Measurements from ENCODE around the gene KCTD3. TPM values are rescaled to one million over a fixed set of nuclear protein-coding genes. Genes with fewer than 3 reads are reported as not detected.
A peak's percentile ranks its signal among the peaks of the same experiment; 100 is the strongest.

KCTD3 gene
- total RNA-seq, 1 donor from 2014 or later = 4.7 TPM

DNA sequence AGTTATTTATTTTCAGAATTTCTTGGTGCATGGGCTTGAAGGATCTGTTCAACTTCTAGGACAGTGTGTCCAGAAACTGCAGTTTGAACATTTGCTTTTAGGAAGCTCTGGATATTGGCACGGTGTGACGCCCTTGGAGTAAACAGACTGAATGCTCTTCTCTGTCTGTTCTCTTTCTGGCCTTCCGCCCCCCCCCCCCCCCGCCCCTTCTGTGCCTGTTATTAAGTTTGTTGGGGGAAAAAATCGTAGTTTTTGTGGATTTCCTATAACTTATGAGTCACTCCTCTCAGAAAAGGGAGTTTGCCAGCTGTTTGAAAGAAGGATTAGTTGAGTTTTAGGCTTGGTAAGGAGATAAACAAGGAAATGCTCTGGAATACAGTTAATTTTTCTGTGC lies 1.2 kb downstream of the KCTD3 start:
- no peak for DNase-seq (ENCODE audit: low spot score)
- H3K9me3 Mint-ChIP-seq = no peaks in the 10 kb centered on the region
- no peaks in the 10 kb centered on the region for H3K36me3 Mint-ChIP-seq (ENCODE audit: low read depth)
- intact Hi-C loops (cut with micrococcal nuclease) = no loop called here
- H3K4me1 Mint-ChIP-seq (ENCODE audit: low read depth) = peaks cover 34% of the 10 kb centered on the region
- H3K4me3 Mint-ChIP-seq = peak overlapping the region; percentile 92
- H3K27ac Mint-ChIP-seq = peak overlapping the region; percentile 74
- H3K27me3 Mint-ChIP-seq (ENCODE audit: insufficient read depth) = peaks cover 11% of the 10 kb centered on the region

DNA sequence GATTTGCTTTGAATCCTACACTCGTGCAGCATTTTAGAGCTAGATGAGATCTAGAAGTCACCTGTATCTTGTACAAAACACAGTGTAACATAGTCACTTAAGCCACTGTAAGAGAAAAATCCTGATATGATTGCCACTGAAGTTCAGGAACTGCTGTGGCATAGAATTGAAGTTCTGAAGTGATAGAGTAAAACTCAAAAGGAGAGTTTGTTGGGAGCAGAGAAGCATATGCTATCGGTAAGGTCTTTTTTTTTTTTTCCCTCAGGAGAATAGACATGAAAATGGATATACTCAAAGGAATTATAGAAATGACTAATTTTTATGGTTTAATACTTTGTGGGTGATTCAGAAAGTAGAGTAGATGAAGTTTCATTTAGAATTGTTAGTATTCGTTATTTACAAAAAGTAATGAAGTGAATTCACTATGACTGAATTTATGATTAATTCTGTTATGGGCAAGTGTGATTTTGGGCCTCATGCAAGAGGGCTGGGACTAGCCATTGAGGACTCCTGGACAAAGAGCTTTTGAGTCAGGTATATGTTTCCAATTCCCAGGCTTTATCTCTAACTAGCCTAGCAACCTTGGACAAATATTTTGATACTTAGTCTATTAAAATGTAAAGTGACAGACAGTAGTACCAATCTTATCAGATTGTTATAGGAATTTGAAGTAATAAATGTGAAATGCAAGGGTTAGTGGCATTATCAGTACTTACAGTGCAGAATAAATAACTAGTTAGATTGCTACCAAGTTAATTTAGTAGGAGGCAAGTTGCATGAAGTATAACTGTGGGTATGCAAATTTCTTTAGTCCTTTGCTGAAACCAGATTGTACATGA lies 3.1 kb downstream of the KCTD3 start:
- no peak overlapping the region for H3K27ac Mint-ChIP-seq
- intact Hi-C loops (cut with micrococcal nuclease) = no loop called here
- no peaks in the 10 kb centered on the region for H3K36me3 Mint-ChIP-seq (ENCODE audit: low read depth)
- no peak overlapping the region for H3K4me3 Mint-ChIP-seq
- H3K9me3 Mint-ChIP-seq = no peaks in the 10 kb centered on the region
- H3K27me3 Mint-ChIP-seq (ENCODE audit: insufficient read depth) = peaks cover 9% of the 10 kb centered on the region
- DNase-seq (ENCODE audit: low spot score) = no peak
- H3K4me1 Mint-ChIP-seq (ENCODE audit: low read depth) = peaks cover 34% of the 10 kb centered on the region

DNA sequence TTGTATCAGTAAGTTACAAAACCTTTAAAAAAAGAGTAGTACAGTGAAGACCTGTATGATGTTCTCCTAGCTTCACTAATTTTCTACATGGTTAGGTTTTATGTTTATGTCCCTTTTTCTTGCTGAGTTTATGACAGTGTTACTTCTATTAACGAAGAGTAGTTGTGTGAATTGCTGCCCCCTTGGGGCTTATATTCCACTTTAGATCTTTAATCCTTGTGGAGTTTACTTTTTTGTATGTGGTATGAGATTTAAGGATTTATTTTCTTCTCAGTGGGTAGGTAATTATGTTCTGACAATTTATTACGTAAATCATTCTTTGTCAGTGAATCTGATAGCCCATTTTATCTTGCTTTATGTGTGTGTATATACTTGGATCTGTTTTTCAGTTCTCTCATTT lies 14.8 kb downstream of the KCTD3 start:
- Mint-ChIP-seq H3K27me3 (ENCODE audit: insufficient read depth) (no peaks in the 10 kb centered on the region), H3K36me3 (ENCODE audit: low read depth) (peaks cover 6% of the 10 kb centered on the region), H3K4me3 (no peak overlapping the region), H3K27ac (no peak overlapping the region), H3K9me3 (no peaks in the 10 kb centered on the region), H3K4me1 (ENCODE audit: low read depth) (no peaks in the 10 kb centered on the region)
- intact Hi-C loops (cut with micrococcal nuclease) = no loop called here
- no peak for DNase-seq (ENCODE audit: low spot score)

DNA sequence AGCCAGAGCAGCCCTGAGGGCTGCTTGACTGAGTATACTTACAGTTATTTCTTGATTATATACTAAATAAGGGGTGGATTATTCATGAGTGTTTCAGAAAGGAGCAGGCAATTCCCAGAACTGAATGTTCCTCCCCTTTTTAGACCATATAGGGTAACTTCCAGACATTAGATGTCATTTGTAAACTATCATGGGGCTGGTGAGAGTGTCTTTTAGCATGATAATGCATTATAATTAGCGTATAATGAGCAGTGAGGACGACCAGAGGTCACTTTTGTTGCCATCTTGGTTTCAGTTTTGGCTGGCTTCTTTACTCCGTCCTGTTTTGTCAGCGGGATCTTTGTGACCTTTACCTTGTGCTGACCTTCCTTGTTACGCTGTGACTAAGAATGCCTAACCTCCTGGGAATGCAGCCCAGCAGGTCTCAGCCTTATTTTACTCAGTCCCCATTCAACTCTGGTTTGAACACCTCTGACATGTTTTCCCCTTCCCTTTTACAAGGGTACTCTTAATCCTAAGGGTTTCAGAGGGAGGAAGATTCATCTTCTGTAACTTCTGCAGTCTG lies 16.2 kb downstream of the KCTD3 start:
- no peaks in the 10 kb centered on the region for H3K4me1 Mint-ChIP-seq (ENCODE audit: low read depth)
- H3K27me3 Mint-ChIP-seq (ENCODE audit: insufficient read depth) = no peaks in the 10 kb centered on the region
- intact Hi-C loops (cut with micrococcal nuclease) = no loop called here
- DNase-seq (ENCODE audit: low spot score) = no peak
- peaks cover 6% of the 10 kb centered on the region for H3K36me3 Mint-ChIP-seq (ENCODE audit: low read depth)
- H3K4me3 Mint-ChIP-seq = no peak overlapping the region
- H3K27ac Mint-ChIP-seq = no peak overlapping the region
- no peaks in the 10 kb centered on the region for H3K9me3 Mint-ChIP-seq

DNA sequence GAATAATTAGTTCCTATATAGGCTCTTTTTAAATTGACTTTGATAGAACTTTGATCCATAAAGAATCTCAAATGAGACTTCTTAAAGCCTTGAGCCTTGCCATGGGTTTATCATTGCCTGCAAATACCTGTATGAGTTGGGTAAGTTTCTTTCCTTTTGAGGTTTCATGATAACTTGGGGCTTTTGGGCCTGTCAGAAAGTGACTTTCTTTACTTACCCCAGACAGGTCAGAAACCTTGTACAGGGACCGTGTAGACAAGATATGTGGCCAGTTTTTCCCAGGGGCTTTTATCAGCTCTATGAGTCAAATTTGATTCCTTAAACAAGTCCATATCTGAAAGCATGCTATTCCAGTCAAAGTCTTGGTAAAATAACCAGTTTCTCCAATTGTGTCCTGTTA lies 17.3 kb downstream of the KCTD3 start:
- Mint-ChIP-seq H3K36me3 (ENCODE audit: low read depth) (peaks cover 3% of the 10 kb centered on the region), H3K27me3 (ENCODE audit: insufficient read depth) (no peaks in the 10 kb centered on the region), H3K4me3 (no peak overlapping the region), H3K4me1 (ENCODE audit: low read depth) (no peaks in the 10 kb centered on the region), H3K27ac (no peak overlapping the region), H3K9me3 (no peaks in the 10 kb centered on the region)
- DNase-seq (ENCODE audit: low spot score) = no peak
- intact Hi-C loops (cut with micrococcal nuclease) = no loop called here

DNA sequence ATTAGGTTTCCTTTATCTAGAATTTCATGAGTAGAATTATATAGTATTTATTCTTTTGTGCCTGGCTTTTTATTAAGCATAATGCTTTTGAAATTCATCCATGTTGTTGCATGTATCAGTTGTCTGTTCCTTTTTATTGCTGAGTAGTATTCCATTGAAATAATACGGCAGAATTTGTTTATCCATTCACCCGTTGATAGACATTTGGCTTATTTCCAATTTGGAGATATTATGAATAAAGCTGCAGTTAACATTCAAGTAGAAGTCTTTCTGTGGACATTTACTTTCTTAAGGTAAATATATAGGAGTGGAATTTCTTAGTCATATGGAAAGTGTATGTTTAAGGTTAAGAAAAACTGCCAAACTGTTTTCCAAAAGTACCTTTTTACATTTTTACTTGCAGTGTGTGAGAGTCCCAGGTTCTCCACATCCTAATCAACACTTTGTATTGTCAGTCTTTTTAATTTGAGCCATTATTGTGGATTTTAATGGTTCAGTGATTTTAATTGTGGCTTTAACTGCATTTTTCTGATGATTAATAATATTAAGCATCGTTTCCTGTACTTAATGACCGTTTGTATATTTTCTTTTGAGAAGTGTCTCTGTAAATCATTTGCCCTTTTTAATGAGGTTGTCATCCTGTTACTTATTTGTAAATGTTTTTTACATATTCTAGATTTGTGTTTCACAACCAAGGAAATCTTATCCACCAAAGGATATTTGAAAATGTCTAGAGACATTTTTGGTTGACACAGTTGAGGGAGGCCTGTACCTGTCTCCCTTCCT lies 22.7 kb downstream of the KCTD3 start:
- H3K27me3 Mint-ChIP-seq (ENCODE audit: insufficient read depth) = no peaks in the 10 kb centered on the region
- no peak overlapping the region for H3K27ac Mint-ChIP-seq
- H3K9me3 Mint-ChIP-seq = no peaks in the 10 kb centered on the region
- peaks cover 11% of the 10 kb centered on the region for H3K4me1 Mint-ChIP-seq (ENCODE audit: low read depth)
- DNase-seq (ENCODE audit: low spot score) = no peak
- H3K36me3 Mint-ChIP-seq (ENCODE audit: low read depth) = peaks cover 3% of the 10 kb centered on the region
- intact Hi-C loops (cut with micrococcal nuclease) = no loop called here
- H3K4me3 Mint-ChIP-seq = no peak overlapping the region

DNA sequence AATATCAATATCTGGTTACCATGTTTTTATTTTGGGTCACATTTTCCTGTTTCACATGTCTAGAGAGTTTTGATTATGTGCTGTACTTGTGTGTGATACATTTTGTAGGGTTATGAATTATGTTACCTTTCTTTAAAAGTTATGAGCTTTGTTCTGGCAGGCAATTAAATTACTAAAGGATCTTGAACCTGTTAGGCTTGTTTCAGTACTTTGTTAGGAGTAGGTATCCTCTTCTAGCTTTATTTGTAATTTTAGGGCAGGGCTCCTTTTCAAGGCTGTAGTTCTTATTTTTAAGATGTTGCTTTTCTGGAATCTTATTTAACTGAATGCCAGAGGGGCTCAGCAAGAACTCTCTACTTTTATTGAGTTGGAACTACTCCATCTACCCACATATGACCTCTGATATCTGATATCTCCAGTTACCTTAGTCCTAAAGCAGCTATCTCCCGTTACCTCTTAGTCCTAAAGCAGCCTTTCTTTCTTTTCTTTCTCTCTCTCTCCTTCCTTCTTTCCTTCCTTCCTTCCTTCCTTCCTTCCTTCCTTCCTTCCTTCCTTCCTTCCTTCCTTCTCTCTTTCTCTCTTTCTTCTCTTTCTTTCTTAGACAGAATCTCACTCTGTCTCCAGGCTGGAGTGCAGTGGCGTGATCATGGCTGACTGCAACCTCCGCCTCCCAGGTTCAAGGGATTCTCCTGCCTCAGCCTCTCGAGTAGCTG lies 23.8 kb downstream of the KCTD3 start:
- H3K36me3 Mint-ChIP-seq (ENCODE audit: low read depth) = peaks cover 3% of the 10 kb centered on the region
- DNase-seq (ENCODE audit: low spot score) = no peak
- H3K27ac Mint-ChIP-seq = no peak overlapping the region
- intact Hi-C loops (cut with micrococcal nuclease) = no loop called here
- H3K4me1 Mint-ChIP-seq (ENCODE audit: low read depth) = peaks cover 11% of the 10 kb centered on the region
- H3K9me3 Mint-ChIP-seq = no peaks in the 10 kb centered on the region
- no peaks in the 10 kb centered on the region for H3K27me3 Mint-ChIP-seq (ENCODE audit: insufficient read depth)
- no peak overlapping the region for H3K4me3 Mint-ChIP-seq

DNA sequence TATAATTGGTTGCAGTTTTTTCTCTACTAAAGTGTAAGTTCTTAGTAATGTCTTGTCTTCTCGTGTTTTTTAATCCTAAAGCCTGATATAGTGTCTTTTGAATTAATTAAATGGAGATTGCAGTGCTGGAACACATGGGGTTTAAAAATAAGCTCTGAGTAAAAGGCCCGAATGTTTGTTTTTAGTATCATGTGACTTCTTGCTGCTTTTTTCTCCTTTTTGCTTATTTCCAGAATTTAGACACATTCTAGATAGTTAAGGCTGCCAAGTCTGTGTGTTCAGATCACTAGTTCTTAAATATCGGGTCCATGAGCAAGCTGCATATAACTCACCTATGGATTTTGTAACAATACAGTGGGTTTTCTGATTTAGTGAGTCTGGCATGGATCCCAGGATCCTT lies 27.5 kb downstream of the KCTD3 start:
- no peak for DNase-seq (ENCODE audit: low spot score)
- Mint-ChIP-seq H3K9me3 (no peaks in the 10 kb centered on the region), H3K36me3 (ENCODE audit: low read depth) (no peaks in the 10 kb centered on the region), H3K27ac (no peak overlapping the region), H3K27me3 (ENCODE audit: insufficient read depth) (no peaks in the 10 kb centered on the region), H3K4me1 (ENCODE audit: low read depth) (peaks cover 11% of the 10 kb centered on the region), H3K4me3 (no peak overlapping the region)
- intact Hi-C loops (cut with micrococcal nuclease) = no loop called here

DNA sequence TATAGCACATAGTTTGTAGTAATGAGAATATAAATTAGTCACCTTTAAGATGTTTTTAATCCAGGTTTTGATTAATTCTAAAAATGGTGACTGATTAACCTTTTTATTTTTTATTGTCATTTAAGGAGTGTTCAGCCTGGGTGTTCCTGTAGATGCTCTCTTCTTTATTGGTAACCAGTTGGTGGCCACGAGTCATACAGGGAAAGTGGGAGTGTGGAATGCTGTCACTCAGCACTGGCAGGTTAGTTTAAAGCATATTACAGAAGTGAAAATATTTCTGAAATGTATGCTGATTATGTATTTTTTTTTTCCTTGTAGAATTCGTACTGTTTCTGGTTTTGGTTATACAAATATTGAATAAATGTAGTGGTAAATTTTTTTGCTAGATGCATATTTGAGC lies 28.1 kb downstream of the KCTD3 start:
- no peak overlapping the region for H3K4me3 Mint-ChIP-seq
- no peaks in the 10 kb centered on the region for H3K36me3 Mint-ChIP-seq (ENCODE audit: low read depth)
- no peak for DNase-seq (ENCODE audit: low spot score)
- H3K9me3 Mint-ChIP-seq = no peaks in the 10 kb centered on the region
- peaks cover 11% of the 10 kb centered on the region for H3K4me1 Mint-ChIP-seq (ENCODE audit: low read depth)
- H3K27me3 Mint-ChIP-seq (ENCODE audit: insufficient read depth) = no peaks in the 10 kb centered on the region
- H3K27ac Mint-ChIP-seq = no peak overlapping the region
- intact Hi-C loops (cut with micrococcal nuclease) = no loop called here

DNA sequence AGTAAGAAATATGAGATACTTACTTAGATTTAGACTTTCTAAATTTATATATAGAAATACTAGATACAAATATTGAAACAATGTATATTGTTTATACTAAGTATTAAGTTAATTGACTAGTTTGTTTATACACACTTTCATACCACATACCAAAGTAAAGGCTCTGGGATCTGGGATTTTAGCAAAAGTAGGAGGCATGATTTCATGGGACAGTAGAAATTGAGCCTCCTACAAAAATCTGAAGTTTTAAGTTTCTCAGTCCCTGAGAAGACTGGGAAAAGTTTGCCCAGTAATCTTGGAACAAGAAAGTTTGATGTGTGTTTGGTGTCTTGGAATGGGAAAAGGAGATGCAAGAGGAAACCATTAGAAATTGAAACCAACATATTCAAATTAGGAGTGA lies 30.9 kb downstream of the KCTD3 start:
- H3K4me3 Mint-ChIP-seq = no peak overlapping the region
- no peaks in the 10 kb centered on the region for H3K36me3 Mint-ChIP-seq (ENCODE audit: low read depth)
- DNase-seq (ENCODE audit: low spot score) = no peak
- no peaks in the 10 kb centered on the region for H3K9me3 Mint-ChIP-seq
- H3K27ac Mint-ChIP-seq = no peak overlapping the region
- H3K27me3 Mint-ChIP-seq (ENCODE audit: insufficient read depth) = no peaks in the 10 kb centered on the region
- H3K4me1 Mint-ChIP-seq (ENCODE audit: low read depth) = peaks cover 6% of the 10 kb centered on the region
- intact Hi-C loops (cut with micrococcal nuclease) = no loop called here

DNA sequence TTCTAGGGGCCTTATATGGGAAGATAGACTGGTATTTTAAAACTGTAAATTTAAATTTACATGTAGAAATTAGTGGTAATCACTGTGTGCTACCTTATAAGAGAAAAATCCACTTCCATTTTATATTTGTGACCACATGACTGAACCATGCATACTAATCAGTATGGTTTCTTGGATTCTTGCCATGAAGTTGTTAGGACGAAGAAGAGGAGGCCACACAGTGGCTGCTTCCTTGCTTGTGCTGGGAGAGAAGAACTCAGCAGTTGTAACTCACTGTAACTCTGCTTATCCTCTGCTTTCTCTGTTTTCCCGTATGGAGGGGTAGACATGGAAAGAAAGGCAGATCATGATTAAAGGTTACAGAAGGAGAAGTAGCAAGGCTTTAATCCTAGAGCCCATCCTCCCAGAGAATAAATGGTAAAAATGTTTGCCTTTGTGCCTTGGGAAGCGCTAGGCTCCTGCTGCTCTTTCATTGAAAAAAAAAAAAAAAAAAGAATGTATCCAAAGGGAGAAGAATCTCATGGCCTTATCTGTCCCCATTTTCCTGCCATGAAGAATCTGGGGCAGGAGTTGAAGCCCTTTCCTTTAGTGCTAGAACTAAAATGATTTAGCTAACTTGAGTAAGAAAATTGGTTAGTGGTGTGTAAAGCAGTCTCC lies 32.4 kb downstream of the KCTD3 start:
- H3K9me3 Mint-ChIP-seq = no peaks in the 10 kb centered on the region
- no peaks in the 10 kb centered on the region for H3K36me3 Mint-ChIP-seq (ENCODE audit: low read depth)
- intact Hi-C loops (cut with micrococcal nuclease) = no loop called here
- H3K27me3 Mint-ChIP-seq (ENCODE audit: insufficient read depth) = no peaks in the 10 kb centered on the region
- no peak overlapping the region for H3K4me3 Mint-ChIP-seq
- no peaks in the 10 kb centered on the region for H3K4me1 Mint-ChIP-seq (ENCODE audit: low read depth)
- H3K27ac Mint-ChIP-seq = no peak overlapping the region
- DNase-seq (ENCODE audit: low spot score) = no peak

DNA sequence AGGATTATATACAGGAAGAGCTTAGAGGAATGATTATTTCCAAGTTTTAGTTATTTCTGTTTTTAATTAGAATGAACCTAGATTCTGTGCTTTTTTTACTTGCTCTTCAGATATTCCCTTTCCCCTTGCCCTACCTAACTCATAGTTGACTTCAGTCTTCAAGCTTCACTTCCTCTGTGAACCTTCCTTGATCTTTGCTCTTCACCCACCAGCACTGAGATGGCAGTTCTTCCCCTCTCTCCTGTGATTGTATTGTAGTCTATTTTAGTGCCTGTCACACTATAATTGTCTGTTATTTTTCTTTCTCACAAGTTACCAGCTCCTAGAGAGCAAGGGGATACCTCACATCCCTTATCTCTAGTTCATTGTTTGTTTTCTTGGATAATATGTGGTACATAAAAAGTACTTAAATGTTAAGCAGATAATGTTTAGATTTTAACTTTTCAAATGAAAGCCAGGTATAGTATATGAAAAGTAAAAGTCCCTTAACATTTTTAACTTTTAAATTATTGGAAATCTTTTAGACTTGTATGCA lies 33.2 kb downstream of the KCTD3 start:
- no peak overlapping the region for H3K27ac Mint-ChIP-seq
- intact Hi-C loops (cut with micrococcal nuclease) = no loop called here
- no peaks in the 10 kb centered on the region for H3K27me3 Mint-ChIP-seq (ENCODE audit: insufficient read depth)
- no peaks in the 10 kb centered on the region for H3K4me1 Mint-ChIP-seq (ENCODE audit: low read depth)
- no peak for DNase-seq (ENCODE audit: low spot score)
- no peaks in the 10 kb centered on the region for H3K36me3 Mint-ChIP-seq (ENCODE audit: low read depth)
- H3K4me3 Mint-ChIP-seq = no peak overlapping the region
- H3K9me3 Mint-ChIP-seq = no peaks in the 10 kb centered on the region

Data from activated T-helper 1 cell treated with anti-CD3 and anti-CD28 coated beads, Interleukin-12 subunit alpha, Interleukin-12 subunit beta, Interleukin-2, Interleukin-4 antibody, amounts not matched to agents 30 ng/mL and 10 ng/mL and 1 ng/mL, durations not matched to agents 14 hours and 24 hours and 36 hours (primary cell).